ENCODE measurements around the gene TTC39B. TPM values are rescaled to one million over a fixed set of nuclear protein-coding genes. Genes with fewer than 3 reads are reported as not detected.

The TTC39B gene
- total RNA-seq, 2 donors from 2014 or later: 5.3 to 6.0 TPM

- no peak overlapping the region for H3K4me3 ChIP-seq
- DNase-seq: no peak
- WGBS, 2 donors: 79 to 88% methylated on average over 5 of the region's 5 CpGs
- no peak for ATAC-seq
- no peak overlapping the region for H3K27ac ChIP-seq
- H3K9me3 ChIP-seq: no peaks in the 10 kb centered on the region
- no peaks in the 10 kb centered on the region for H3K27me3 ChIP-seq
- intact Hi-C loops (cut with DNase I): loop anchor here (10.0 kb wide), 1 partner anchor 195 kb away; no protein-coding TSS in a partner anchor
- TF ChIP-seq, protein P1, sequence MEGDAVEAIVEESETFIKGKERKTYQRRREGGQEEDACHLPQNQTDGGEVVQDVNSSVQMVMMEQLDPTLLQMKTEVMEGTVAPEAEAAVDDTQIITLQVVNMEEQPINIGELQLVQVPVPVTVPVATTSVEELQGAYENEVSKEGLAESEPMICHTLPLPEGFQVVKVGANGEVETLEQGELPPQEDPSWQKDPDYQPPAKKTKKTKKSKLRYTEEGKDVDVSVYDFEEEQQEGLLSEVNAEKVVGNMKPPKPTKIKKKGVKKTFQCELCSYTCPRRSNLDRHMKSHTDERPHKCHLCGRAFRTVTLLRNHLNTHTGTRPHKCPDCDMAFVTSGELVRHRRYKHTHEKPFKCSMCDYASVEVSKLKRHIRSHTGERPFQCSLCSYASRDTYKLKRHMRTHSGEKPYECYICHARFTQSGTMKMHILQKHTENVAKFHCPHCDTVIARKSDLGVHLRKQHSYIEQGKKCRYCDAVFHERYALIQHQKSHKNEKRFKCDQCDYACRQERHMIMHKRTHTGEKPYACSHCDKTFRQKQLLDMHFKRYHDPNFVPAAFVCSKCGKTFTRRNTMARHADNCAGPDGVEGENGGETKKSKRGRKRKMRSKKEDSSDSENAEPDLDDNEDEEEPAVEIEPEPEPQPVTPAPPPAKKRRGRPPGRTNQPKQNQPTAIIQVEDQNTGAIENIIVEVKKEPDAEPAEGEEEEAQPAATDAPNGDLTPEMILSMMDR (IDR thresholded peaks at IDR 0.05): no peak
- TF ChIP-seq POLR2A (IDR thresholded peaks at IDR 0.05): no peak
- no peaks in the 10 kb centered on the region for H3K4me1 ChIP-seq
- no peaks in the 10 kb centered on the region for H3K36me3 ChIP-seq (replicated peaks in 1 of 2; ENCODE audit: insufficient read depth in 1 of 2, low read depth in 2 of 2)
Measured at GRCh38 chr9:15219546-15219945, 87.5 kb downstream of the TTC39B start.

DNA sequence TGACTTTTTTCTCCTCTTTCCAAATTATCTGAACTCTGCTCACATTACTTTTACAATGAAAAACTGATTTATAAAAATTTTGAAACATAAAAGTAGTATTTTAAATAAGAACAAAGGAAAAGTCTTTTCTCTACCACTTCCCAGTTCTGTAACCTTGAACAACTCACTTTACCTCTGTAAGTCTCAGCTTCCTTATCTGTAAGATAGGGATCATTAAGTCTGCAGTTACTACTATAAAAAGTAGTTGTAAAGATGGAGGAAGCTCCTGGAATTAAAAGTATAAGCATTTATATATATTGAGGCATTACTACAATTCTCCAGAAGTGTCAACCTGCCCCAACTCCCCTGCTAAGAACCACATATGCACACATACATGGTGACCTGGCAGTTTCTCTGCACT lies 88.0 kb downstream of the TTC39B start:
- H3K9me3 ChIP-seq: no peaks in the 10 kb centered on the region
- TF ChIP-seq POLR2A (IDR thresholded peaks at IDR 0.05): no peak
- TF ChIP-seq, protein P1 (IDR thresholded peaks at IDR 0.05): no peak
- no peak overlapping the region for H3K27ac ChIP-seq
- intact Hi-C loops (cut with DNase I): loop anchor here (10.0 kb wide), 1 partner anchor 196 kb away; no protein-coding TSS in a partner anchor
- no peaks in the 10 kb centered on the region for H3K27me3 ChIP-seq
- no peaks in the 10 kb centered on the region for H3K36me3 ChIP-seq (replicated peaks in 1 of 2; ENCODE audit: insufficient read depth in 1 of 2, low read depth in 2 of 2)
- no peaks in the 10 kb centered on the region for H3K4me1 ChIP-seq
- H3K4me3 ChIP-seq: no peak overlapping the region
- DNase-seq (no peak), ATAC-seq (no peak)

- Histone ChIP-seq H3K9me3 (no peaks in the 10 kb centered on the region), H3K27me3 (no peaks in the 10 kb centered on the region), H3K36me3 (replicated peaks in 1 of 2; ENCODE audit: insufficient read depth in 1 of 2, low read depth in 2 of 2) (no peaks in the 10 kb centered on the region), H3K4me1 (peaks cover 3% of the 10 kb centered on the region), H3K4me3 (no peak overlapping the region), H3K27ac (no peak overlapping the region)
- WGBS, 2 donors: 57% methylated on average over 5 of the region's 5 CpGs
- TF ChIP-seq, protein P1 (IDR thresholded peaks at IDR 0.05): no peak
- TF ChIP-seq POLR2A (IDR thresholded peaks at IDR 0.05): no peak
- ATAC-seq (no peak), DNase-seq (no peak)
- intact Hi-C loops (cut with DNase I): loop anchor here (10.0 kb wide), 1 partner anchor 202 kb away; no protein-coding TSS in a partner anchor
Measured at GRCh38 chr9:15213249-15213648, 93.8 kb downstream of the TTC39B start.

GRCh38 chr9:15211815-15212495 lies 95.1 kb downstream of the TTC39B start:
- intact Hi-C loops (cut with DNase I): loop anchor here (10.0 kb wide), 1 partner anchor 203 kb away; no protein-coding TSS in a partner anchor
- 71 to 76% methylated on average over 4 of the region's 4 CpGs for WGBS, 2 donors
- ATAC-seq (no peak), DNase-seq (no peak)
- Histone ChIP-seq H3K27me3 (no peaks in the 10 kb centered on the region), H3K4me1 (peaks cover 3% of the 10 kb centered on the region), H3K36me3 (replicated peaks in 1 of 2; ENCODE audit: insufficient read depth in 1 of 2, low read depth in 2 of 2) (no peaks in the 10 kb centered on the region), H3K4me3 (no peak overlapping the region), H3K27ac (no peak overlapping the region), H3K9me3 (no peaks in the 10 kb centered on the region)
- no peak for TF ChIP-seq POLR2A (IDR thresholded peaks at IDR 0.05)
- TF ChIP-seq, protein P1 (IDR thresholded peaks at IDR 0.05): no peak
